GM18499 (cell line): Measurements from ENCODE around the gene PTPRN2.
"Not testable (repeated sequence)": the region's sequence is repeated elsewhere in the genome, so short reads cannot be mapped to it uniquely, and the experiment has no call there.

Experiments used
- ATAC-seq: cut with Tn5 transposase; IDR thresholded peaks from one replicate; pipeline ENCODE4 v1.9.1; 2021; ENCODE audit warnings: moderate number of reproducible peaks; ENCODE audit not compliant: insufficient read depth, unreplicated experiment

PTPRN2 gene

GRCh38 chr7:158587162-158588084 is at the start of gene PTPRN2:
TSS of gene PTPRN2 (minus strand) at chr7:158587823.
- ATAC-seq = no peak

GRCh38 chr7:158633055-158633956 is 45.7 kb upstream of the PTPRN2 start:
- ATAC-seq = no peak

GRCh38 chr7:158631574-158632195 is 44.1 kb upstream of the PTPRN2 start:
- no peak for ATAC-seq

GRCh38 chr7:158626289-158626688 is 38.7 kb upstream of the PTPRN2 start:
- ATAC-seq = not testable (repeated sequence)

GRCh38 chr7:158623241-158623640 is 35.6 kb upstream of the PTPRN2 start:
- no peak for ATAC-seq

GRCh38 chr7:158620839-158621441 is 33.3 kb upstream of the PTPRN2 start:
- no peak for ATAC-seq

GRCh38 chr7:158620418-158620817 is 32.8 kb upstream of the PTPRN2 start:
- no peak for ATAC-seq

- no peak for ATAC-seq
Observed at GRCh38 chr7:158618745-158619140, 31.1 kb upstream of the PTPRN2 start.

GRCh38 chr7:158617737-158618128 is 30.1 kb upstream of the PTPRN2 start:
- no peak for ATAC-seq

GRCh38 chr7:158616050-158616449 is 28.4 kb upstream of the PTPRN2 start:
- ATAC-seq = no peak

GRCh38 chr7:158614700-158615099 is 27.1 kb upstream of the PTPRN2 start:
- no peak for ATAC-seq

- ATAC-seq = peak; percentile 91
Observed at GRCh38 chr7:158613481-158613880, 25.9 kb upstream of the PTPRN2 start.

GRCh38 chr7:158612546-158612945 is 24.9 kb upstream of the PTPRN2 start:
- ATAC-seq = no peak

- no peak for ATAC-seq
Observed at GRCh38 chr7:158611541-158611940, 23.9 kb upstream of the PTPRN2 start.

GRCh38 chr7:158609313-158609974 is 21.8 kb upstream of the PTPRN2 start:
- no peak for ATAC-seq

- ATAC-seq = no peak
Observed at GRCh38 chr7:158607563-158607962, 19.9 kb upstream of the PTPRN2 start.

GRCh38 chr7:158606671-158607424 is 19.2 kb upstream of the PTPRN2 start:
- no peak for ATAC-seq

GRCh38 chr7:158606129-158606528 is 18.5 kb upstream of the PTPRN2 start:
- no peak for ATAC-seq
